Keratinocyte (primary cell): ENCODE data around the gene INPP4B.

Experiments used
- CTCF ChIP-seq, 3 experiments: IDR thresholded peaks in 1 of 3; conservative IDR thresholded peaks in 1 of 3; optimal IDR thresholded peaks in 1 of 3; 2 replicates in 2 of 3; 3 replicates in 1 of 3; pipeline versions ENCODE3 to v1.5.1; 2011; ENCODE audit warnings: low read length in 3 of 3, mild to moderate bottlenecking in 3 of 3, moderate library complexity in 2 of 3, control low read depth in 1 of 3, inconsistent platforms in 1 of 3; ENCODE audit not compliant: insufficient read depth in 2 of 3; ENCODE audit errors: extremely low read depth in 1 of 3
- EZH2 ChIP-seq: IDR thresholded peaks from one replicate; pipeline ENCODE4 v1.6.1; 2012; ENCODE audit warnings: inconsistent platforms, mild to moderate bottlenecking, low read length, moderate library complexity

- TF ChIP-seq CTCF (optimal IDR thresholded peaks at IDR 0.05 in 1 of 3, IDR thresholded peaks at IDR 0.05 in 1 of 3, conservative IDR thresholded peaks at IDR 0.05 in 1 of 3; ENCODE audit: extremely low read depth in 1 of 3, insufficient read depth in 2 of 3, low read length in 3 of 3) (no peak), EZH2 (no peak)
Measured at GRCh38 chr4:142480244-142480643, 365.9 kb downstream of the INPP4B start.
